ENCODE measurements around the gene GALNT1.

Gene GALNT1

DNA sequence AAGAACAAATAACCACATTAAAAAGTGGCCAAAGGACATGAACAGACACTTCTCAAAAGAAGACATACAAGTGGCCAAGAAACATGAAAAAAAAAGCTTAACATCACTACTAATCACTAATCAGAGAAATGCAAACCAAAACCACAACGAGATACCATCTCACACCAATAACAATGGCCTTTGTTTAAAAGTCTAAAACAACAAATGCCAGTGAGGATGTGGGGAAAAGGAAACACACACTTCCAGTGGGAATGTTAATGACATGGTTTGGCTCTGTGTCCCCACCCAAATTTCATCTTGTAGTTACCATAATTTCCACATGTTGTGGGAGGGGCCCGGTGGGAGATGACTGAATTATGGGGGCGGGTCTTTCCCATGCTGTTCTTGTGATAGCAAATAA is 147.1 kb downstream of the GALNT1 start:
- H3K9me3 Mint-ChIP-seq = peaks cover 59% of the 10 kb centered on the region
- peaks cover 13% of the 10 kb centered on the region for H3K27me3 Mint-ChIP-seq (ENCODE audit: low read depth, poor library complexity)

DNA sequence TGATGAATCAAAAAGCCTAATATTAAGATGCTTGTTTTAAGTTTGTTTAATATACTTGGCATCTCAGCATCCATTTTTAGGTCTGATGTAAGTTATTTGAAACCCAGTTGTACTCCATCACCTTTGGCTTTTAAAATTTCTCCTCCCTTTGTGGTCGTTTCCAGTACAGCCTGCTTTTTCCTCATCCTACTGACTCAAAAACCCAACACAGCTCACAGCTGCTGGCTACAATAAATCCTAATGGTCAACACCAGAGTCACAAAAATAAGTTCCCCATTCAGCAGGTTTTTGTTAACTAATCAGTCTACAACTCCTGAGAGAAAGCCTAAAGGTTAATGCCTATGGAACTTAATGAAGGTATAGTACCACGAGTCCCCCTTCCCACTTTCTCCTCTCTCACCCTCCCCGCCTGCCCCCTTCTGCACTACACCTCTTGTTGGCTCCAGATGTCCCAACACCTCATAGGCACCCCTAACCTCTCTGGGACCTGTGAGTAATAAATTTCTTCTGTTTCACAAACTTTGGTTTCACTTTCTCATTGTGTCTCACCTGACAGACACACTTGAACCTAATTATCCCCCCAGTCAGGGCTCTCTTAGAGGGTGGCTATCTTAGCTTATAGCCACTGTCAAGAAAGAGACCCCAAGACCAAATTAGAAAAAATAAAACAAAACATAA is 148.6 kb downstream of the GALNT1 start:
- H3K9me3 Mint-ChIP-seq = peaks cover 52% of the 10 kb centered on the region
- TF ChIP-seq, protein P1, sequence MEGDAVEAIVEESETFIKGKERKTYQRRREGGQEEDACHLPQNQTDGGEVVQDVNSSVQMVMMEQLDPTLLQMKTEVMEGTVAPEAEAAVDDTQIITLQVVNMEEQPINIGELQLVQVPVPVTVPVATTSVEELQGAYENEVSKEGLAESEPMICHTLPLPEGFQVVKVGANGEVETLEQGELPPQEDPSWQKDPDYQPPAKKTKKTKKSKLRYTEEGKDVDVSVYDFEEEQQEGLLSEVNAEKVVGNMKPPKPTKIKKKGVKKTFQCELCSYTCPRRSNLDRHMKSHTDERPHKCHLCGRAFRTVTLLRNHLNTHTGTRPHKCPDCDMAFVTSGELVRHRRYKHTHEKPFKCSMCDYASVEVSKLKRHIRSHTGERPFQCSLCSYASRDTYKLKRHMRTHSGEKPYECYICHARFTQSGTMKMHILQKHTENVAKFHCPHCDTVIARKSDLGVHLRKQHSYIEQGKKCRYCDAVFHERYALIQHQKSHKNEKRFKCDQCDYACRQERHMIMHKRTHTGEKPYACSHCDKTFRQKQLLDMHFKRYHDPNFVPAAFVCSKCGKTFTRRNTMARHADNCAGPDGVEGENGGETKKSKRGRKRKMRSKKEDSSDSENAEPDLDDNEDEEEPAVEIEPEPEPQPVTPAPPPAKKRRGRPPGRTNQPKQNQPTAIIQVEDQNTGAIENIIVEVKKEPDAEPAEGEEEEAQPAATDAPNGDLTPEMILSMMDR (IDR thresholded peaks at IDR 0.05) = no peak
- no peak for DNase-seq
- H3K27me3 Mint-ChIP-seq (ENCODE audit: low read depth, poor library complexity) = peaks cover 13% of the 10 kb centered on the region
- H3K4me1 Mint-ChIP-seq = peaks cover 43% of the 10 kb centered on the region
- no peaks in the 10 kb centered on the region for H3K36me3 Mint-ChIP-seq (ENCODE audit: low read depth)
- peak overlapping the region; percentile 47 for H3K4me3 Mint-ChIP-seq
- peak overlapping the region; percentile 87 for H3K27ac Mint-ChIP-seq

More for the DNA sequence above, 147.1 kb downstream of the GALNT1 start:
- Mint-ChIP-seq H3K27ac (no peak overlapping the region), H3K4me3 (no peak overlapping the region), H3K36me3 (ENCODE audit: low read depth) (no peaks in the 10 kb centered on the region), H3K4me1 (peaks cover 36% of the 10 kb centered on the region)
- TF ChIP-seq, protein P1 (IDR thresholded peaks at IDR 0.05) = no peak
- DNase-seq = no peak

DNA sequence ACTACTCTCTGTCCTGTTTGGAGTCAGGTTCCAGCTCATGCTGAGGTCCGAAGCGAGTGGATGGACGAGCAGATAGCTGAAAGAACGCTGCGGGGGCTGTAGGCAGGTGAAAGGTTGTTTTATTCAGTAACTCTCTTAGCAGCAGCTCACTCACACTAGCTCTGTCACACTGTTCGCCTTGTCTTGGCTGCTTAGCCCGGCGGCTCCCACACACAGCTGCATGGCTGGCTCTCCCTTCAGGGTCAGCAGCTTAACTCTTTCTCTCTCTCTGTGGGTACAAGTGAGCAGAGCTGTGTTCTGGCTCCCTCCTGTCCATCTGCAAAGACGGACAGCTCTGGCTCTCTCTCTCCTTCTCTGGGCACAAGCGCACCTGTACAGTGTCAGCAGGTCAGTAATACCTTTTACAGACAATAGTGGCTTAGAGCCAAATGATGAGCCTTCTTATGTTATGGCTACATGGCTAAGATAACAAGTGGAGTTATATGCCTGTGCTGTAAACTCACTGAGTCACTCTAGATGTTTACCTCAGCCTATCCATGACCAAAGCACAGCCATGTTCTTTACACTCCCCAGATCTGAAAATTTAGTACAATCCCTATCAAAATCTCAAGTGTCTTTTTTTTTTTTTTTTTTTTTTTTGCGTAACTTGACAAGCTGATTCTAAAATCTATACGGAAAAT is 149.3 kb downstream of the GALNT1 start:
- H3K4me3 Mint-ChIP-seq = peak overlapping the region; percentile 47
- H3K36me3 Mint-ChIP-seq (ENCODE audit: low read depth) = no peaks in the 10 kb centered on the region
- TF ChIP-seq, protein P1 (IDR thresholded peaks at IDR 0.05) = no peak
- H3K27me3 Mint-ChIP-seq (ENCODE audit: low read depth, poor library complexity) = peaks cover 15% of the 10 kb centered on the region
- peak overlapping the region; percentile 87 for H3K27ac Mint-ChIP-seq
- H3K9me3 Mint-ChIP-seq = peaks cover 53% of the 10 kb centered on the region
- peaks cover 43% of the 10 kb centered on the region for H3K4me1 Mint-ChIP-seq
- DNase-seq = peak; percentile 49

DNA sequence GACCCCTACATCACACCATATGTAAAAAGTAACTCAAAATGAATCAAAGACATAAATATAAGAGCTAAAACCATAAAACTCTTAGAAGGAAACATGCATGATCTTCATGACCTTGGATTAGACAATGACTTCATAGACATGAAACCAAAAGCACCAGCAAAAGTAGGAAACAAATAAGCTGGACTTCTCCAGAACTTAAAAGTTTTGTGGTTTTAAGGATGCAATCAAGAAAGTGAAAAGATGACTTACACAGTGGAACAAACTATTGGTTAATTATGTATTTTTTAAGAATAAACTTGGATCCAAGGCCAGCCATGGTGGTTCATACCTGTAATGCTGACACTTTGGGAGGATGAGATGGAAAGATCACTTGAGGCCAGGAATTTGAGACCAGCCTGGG is 150.2 kb downstream of the GALNT1 start:
- no peak overlapping the region for H3K27ac Mint-ChIP-seq
- H3K36me3 Mint-ChIP-seq (ENCODE audit: low read depth) = no peaks in the 10 kb centered on the region
- TF ChIP-seq, protein P1 (IDR thresholded peaks at IDR 0.05) = no peak

DNA sequence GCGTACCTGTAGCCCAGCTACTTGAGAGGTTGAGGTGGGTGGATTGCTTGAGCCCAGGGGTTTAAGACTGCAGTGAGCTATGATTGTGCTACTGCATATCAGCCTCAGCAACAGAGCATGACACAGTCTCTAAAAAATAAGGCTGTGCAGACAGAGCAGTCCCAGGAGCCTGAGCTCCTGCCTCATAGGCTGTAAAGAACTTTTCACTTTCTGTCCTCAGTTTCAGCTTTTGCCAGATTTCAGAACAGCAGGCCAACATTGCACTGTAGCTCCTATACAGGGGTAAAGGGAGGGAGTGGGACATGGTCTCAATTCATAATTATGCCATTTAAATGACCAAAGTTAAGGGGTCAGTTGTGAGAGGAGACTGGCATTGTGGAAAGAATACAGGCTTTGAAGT is 150.6 kb downstream of the GALNT1 start:
- Mint-ChIP-seq H3K4me3 (no peak overlapping the region), H3K36me3 (ENCODE audit: low read depth) (no peaks in the 10 kb centered on the region), H3K9me3 (peaks cover 40% of the 10 kb centered on the region), H3K4me1 (peaks cover 43% of the 10 kb centered on the region), H3K27ac (no peak overlapping the region), H3K27me3 (ENCODE audit: low read depth, poor library complexity) (peaks cover 15% of the 10 kb centered on the region)
- no peak for DNase-seq
- TF ChIP-seq, protein P1 (IDR thresholded peaks at IDR 0.05) = no peak

More for the DNA sequence above, 150.2 kb downstream of the GALNT1 start:
- DNase-seq = no peak
- peaks cover 45% of the 10 kb centered on the region for H3K9me3 Mint-ChIP-seq
- peaks cover 15% of the 10 kb centered on the region for H3K27me3 Mint-ChIP-seq (ENCODE audit: low read depth, poor library complexity)
- peaks cover 43% of the 10 kb centered on the region for H3K4me1 Mint-ChIP-seq
- H3K4me3 Mint-ChIP-seq = no peak overlapping the region

Data from nephron progenitor cell (in vitro differentiated cells).